GM12801 (cell line): ENCODE results near the gene WDR55.

Experiments used
- CTCF ChIP-seq: IDR thresholded peaks from one replicate; pipeline ENCODE4 v1.5.1; 2011; ENCODE audit warnings: control low read depth; ENCODE audit not compliant: insufficient read length; ENCODE audit errors: extremely low read depth

Gene WDR55

GRCh38 chr5:140711794-140712193 lies 47.1 kb downstream of the WDR55 start:
- no peak for TF ChIP-seq CTCF

- no peak for TF ChIP-seq CTCF
Measured at GRCh38 chr5:140713562-140714094, 48.9 kb downstream of the WDR55 start.

DNA sequence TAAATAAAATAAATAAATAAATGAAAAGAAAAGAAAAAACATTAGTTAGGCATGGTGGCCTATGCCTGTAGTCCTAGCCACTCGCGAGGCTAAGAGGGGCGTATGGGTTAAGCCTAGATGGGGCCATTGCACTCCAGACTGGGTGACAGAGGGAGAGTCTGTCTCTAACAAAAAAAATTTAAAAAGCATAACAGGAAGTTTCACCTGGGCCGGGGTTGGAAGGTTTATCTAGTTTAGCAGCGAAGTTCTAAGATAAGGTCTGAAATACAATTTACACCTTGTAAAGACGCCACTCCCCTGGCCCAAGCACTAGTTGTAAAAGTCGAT lies 53.5 kb downstream of the WDR55 start:
- no peak for TF ChIP-seq CTCF
